SK-N-SH treated with all-trans-retinoic acid at 6 μM for 48 hours (cell line): ENCODE measurements around the gene PFKL.
"Not testable (repeated sequence)": the region's sequence is repeated elsewhere in the genome, so short reads cannot be mapped to it uniquely, and the experiment has no call there.

Experiments
- CREB5 ChIP-seq: fragments of 250-450 bp; sonication (Bioruptor Pico); IDR thresholded peaks from 2 replicates; pipeline ENCODE4 v1.5.1; 2020; ENCODE audit warnings: low read depth, mild to moderate bottlenecking, moderate library complexity
- GLIS3 ChIP-seq: fragments of 250-450 bp; sonication (Bioruptor Pico); IDR thresholded peaks from 2 replicates; pipeline ENCODE4 v1.5.0; 2020; ENCODE audit warnings: mild to moderate bottlenecking, moderate library complexity
- PPARA ChIP-seq: fragments of 250-450 bp; sonication (Bioruptor Pico); IDR thresholded peaks from 2 replicates; pipeline ENCODE4 v1.5.0; 2020; ENCODE audit warnings: mild to moderate bottlenecking, borderline replicate concordance
- TSHZ2 ChIP-seq: fragments of 250-450 bp; sonication (Bioruptor Pico); IDR thresholded peaks from 2 replicates; pipeline ENCODE4 v1.5.0; 2020; ENCODE audit warnings: mild to moderate bottlenecking, moderate library complexity
- ZNF565 ChIP-seq: fragments of 450-650 bp; formaldehyde crosslinking; conservative IDR thresholded peaks from 2 replicates; pipeline ENCODE4 v1.5.0; 2020; ENCODE audit warnings: low read depth, mild to moderate bottlenecking, moderate library complexity

GRCh38 chr21:44342981-44343380, 43.1 kb downstream of the PFKL start:
- TF ChIP-seq TSHZ2 (CRISPR knock-in tag); PPARA; GLIS3 (CRISPR knock-in tag); CREB5 (CRISPR knock-in tag); ZNF565: not testable (repeated sequence)
